GM20431 (cell line): ENCODE data around the gene WFDC5.
"Not testable (repeated sequence)": the region's sequence is repeated elsewhere in the genome, so short reads cannot be mapped to it uniquely, and the experiment has no call there.

ENCODE experiments used
- in situ Hi-C: fragments of 300-500 bp; cut with MseI, MboI; formaldehyde crosslinking; loops from one replicate; pipeline ENCODE4 v1.15.0; 2020; ENCODE audit warnings: low sequenced_read_pairs; ENCODE audit not compliant: unreplicated experiment

Gene WFDC5

GRCh38 chr20:45114465-45115385, at the start of gene WFDC5:
Gene WFDC5, minus strand, starts transcription at chr20:45115174. Its CDS starts 91 bp downstream, at chr20:45115083.
- in situ Hi-C loops = loop anchor here (25.0 kb wide), 1 partner anchor 173 kb away; no protein-coding TSS in a partner anchor

DNA sequence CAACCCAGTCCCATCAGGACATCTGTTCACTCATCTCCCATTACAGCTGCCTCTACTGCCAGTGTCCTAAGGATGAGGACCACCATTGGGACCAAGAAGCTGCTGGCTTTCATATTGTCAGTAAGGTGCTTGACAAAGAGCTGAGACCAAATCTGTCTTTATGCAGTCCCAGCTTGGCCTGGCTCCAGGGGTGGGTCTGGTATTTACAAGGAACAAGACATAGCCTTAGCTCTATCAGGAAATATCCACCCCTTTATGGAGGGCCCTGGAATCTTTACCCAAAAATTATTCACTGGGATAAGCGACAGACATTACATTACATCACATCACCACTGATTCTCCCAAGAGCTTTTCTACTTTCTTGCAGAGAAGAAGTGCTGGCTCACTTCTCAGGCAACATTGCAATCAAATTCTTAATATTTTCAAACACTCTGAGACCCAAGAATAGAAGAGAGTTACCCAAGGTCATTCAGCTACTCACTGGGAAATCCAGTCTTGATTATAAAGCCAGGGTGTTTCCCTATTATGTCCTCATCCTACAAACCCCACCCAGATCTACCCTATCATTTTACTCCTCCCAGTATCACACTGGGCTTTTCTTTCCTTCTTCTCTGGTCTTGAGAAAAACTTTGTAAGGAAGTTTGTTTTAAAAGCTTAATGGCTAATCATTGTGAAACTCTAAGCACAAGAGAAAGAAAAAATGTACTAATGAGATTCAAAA, 48.3 kb upstream of the WFDC5 start:
- in situ Hi-C loops = no loop called here

- in situ Hi-C loops = no loop called here
These were observed 43.0 kb upstream of the WFDC5 start for GRCh38 chr20:45157962-45158361.

GRCh38 chr20:45156713-45157112, 41.7 kb upstream of the WFDC5 start:
- in situ Hi-C loops = no loop called here

GRCh38 chr20:45154794-45155193, 39.8 kb upstream of the WFDC5 start:
- in situ Hi-C loops = not testable (repeated sequence)

DNA sequence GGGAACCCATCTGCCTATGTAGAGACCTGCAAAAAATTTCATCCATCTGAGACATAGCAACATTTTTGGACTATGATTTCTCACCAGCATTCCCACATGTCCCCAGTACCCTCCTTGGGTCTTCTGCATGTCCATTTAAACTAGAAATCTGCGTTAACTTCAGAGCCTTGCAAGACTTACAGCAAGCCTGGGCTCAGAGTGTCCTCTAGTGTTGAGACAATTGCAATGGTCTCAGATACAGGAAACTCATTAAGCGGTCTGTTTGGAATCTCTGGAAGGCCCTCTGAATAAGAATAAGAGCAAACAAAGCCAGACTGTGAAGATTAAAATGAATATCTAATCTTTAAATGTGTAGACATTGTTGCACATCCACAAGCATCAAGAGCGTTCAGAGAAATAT, 39.2 kb upstream of the WFDC5 start:
- in situ Hi-C loops = no loop called here

DNA sequence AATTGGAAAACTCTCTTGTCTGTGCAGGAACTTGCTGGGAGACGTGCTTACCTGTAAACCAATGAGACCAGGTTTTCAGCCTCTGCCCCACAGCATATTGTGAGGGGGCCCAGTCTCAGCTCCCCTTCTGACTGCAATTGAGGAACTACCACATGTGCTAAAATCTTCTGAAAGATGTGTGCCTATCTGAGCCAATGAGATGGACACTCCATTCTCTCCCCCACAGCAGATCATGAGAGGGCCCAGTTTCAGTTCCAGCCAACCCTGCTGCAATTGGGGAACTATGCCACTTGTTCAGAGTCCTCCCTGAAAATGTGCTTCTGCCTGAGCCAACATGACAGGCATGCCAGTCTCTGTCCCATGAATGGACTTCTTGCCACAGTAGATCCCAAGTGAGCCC, 38.8 kb upstream of the WFDC5 start:
- in situ Hi-C loops = no loop called here

- in situ Hi-C loops = no loop called here
These were observed 38.2 kb upstream of the WFDC5 start for GRCh38 chr20:45153147-45153546.

DNA sequence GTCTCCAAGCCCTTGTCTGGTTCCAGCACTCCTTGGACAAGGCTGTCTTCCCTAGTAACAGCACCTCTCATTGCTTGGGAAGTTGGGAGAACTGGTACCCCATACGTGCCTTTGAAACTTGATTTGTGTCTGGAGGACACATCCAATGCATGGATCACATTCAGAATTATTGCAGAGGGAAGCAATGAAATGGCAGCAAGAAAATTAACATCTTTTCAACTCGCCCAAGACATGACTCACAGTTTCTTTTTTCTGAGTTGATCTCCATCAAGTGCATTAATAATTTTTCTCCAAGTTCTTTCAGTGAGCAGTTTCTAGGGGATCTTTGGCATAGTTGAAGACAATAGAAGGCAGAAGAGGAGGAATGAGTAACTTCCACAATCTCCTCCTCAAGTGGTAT, 37.4 kb upstream of the WFDC5 start:
- in situ Hi-C loops = no loop called here

DNA sequence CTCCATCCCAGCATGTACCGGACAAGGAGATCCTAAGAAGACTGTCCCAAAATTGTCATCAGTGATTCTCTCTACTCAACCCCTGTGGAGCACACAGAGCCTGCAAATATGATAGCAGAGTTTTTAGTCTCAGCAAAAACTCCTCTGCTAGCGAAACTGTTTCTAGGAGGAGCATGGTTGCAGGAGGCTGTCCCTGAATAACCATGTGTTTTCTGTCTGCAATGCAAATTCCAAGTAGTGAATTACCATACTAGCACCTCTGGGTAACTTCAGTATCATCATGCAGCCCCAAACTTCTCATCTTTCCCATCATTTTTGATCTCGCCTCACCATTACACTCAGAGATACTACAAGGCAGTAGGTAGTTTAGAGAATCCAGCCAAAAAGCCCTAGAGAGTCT, 34.1 kb upstream of the WFDC5 start:
- in situ Hi-C loops = no loop called here

DNA sequence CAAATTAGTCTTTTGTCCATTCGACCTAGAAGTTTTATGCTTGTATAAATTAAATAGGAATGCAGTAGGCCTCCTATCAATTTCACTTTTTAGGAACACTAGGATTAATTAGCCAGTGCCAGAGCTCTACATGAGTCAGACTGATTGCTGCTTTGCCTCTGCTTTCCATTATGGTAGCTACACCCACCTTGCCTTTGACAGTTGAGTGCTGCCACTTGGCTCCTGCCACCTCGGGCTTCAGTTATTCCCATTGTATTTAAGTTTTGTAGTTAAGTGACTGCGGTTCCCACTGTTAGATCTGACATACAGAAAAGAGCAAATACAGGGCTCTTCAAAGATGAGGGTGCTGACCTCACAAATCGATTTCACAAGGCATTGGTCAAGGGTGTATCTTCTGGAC, 25.9 kb upstream of the WFDC5 start:
- in situ Hi-C loops = no loop called here

DNA sequence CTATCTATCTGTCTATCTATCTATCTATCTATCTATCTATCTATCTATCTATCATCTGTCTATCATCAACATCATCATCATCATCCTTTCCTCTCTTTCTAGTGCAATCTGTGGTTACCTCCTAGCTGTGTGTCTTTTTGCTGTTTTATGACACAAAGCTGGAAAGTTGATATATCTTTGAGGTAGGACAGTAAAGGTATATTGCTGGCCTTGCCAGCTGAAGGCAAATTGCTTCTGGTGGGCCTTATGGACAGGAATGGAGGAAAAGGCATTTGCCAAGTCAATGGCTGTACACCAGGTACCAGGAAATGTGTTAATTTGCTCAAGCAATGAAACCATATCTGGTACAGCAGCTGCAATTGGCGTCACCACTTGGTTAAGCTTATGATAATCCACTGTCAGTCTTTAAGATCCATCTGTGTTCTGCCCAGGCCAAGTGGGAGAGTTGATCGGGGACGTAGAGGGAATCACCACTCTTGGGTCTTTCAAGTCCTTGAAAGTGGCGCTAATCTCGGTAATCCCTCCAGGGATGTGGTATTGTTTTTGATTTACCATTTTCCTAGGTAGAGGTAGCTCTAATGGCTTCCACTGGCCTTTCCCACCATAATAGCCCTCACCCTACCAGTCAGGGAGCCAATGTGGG, 24.9 kb upstream of the WFDC5 start:
- in situ Hi-C loops = not testable (repeated sequence)

- in situ Hi-C loops = no loop called here
These were observed 23.8 kb upstream of the WFDC5 start for GRCh38 chr20:45138561-45139300.

- in situ Hi-C loops = no loop called here
These were observed 21.9 kb upstream of the WFDC5 start for GRCh38 chr20:45136911-45137310.

- in situ Hi-C loops = no loop called here
These were observed 13.1 kb upstream of the WFDC5 start for GRCh38 chr20:45128099-45128498.

DNA sequence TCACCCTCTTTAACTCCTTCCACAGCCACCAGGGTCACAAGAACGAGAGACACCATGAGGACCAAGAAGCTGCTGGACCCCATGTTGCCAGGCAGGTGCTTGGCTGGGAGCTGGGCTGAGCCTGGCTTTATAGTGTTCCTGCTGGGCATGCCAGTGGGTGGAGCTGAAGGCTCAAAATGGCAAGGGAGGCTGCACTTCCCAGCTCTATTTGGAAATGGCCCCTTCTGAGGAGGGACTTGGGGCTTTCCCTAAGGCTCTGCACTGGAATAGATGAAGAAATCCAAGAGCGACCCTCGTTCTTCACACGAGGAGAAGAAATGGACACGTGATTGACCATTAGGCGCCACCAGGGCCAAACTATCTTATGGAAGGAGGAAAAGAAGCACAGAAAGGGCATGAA, 9.4 kb upstream of the WFDC5 start, which contains the start of gene WFDC12:
WFDC12 (minus strand) TSS at position 101 of the 400 bp plus-strand sequence; CDS start at position 83, 18 bp downstream.
- in situ Hi-C loops = loop anchor here (25.0 kb wide), 1 partner anchor 163 kb away; no protein-coding TSS in a partner anchor

GRCh38 chr20:45121388-45121787, 6.4 kb upstream of the WFDC5 start:
- in situ Hi-C loops = loop anchor here (25.0 kb wide), 1 partner anchor 166 kb away; no protein-coding TSS in a partner anchor

- in situ Hi-C loops = loop anchor here (25.0 kb wide), 1 partner anchor 168 kb away; no protein-coding TSS in a partner anchor
These were observed 4.7 kb upstream of the WFDC5 start for GRCh38 chr20:45119556-45120266.

DNA sequence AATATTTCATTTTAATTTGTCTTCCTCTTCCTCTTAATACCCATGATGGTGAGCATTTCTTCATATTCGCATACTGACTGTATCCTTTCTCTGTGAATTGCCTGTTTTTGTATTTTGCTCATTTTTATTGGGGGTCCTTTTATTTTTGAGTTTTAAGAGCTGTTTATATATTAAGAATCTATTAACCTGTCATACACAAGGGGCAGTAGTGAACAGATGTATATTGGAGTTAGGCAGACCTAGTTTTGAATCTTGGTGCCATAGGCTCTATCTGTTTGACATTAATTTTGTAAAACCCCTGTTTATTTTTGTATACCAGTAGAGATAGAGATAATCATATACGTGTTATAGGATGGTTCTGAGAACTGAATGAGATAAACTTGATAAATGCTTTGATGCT, 3.1 kb upstream of the WFDC5 start:
- in situ Hi-C loops = loop anchor here (25.0 kb wide), 1 partner anchor 169 kb away; no protein-coding TSS in a partner anchor
